HepG2 (cell line): ENCODE measurements around the gene SNX30. TPM values are rescaled to one million over a fixed set of nuclear protein-coding genes. Genes with fewer than 3 reads are reported as not detected.

ENCODE experiments used
- ATAC-seq: fragments of 200-7000 bp; cut with Tn5 transposase; 3 replicates; pipeline ENCODE4 v1.9.1; 2020; ENCODE audit warnings: mild to moderate bottlenecking, moderate library complexity
- BruUV-seq: library from RNA; stranded (reverse); fragments of 400-500 nt; replicated peaks from 2 replicates; lab custom pipeline; 2021; lab: Mats Ljungman, UMichigan
- CTCF ChIA-PET: fragments of 300-600 bp; formaldehyde crosslinking; extraction: SDS; loops from one replicate; lab custom pipeline; 2021; ENCODE audit warnings: low total read pairs, inconsistent platforms, low intra/inter-chr PET ratio; lab: Yijun Ruan, JAX
- POLR2A ChIA-PET: fragments of 350-600 bp; sonication (Branson Sonifier 250); formaldehyde crosslinking; loops from one replicate; lab custom pipeline; 2020; ENCODE audit warnings: antibody characterized with exemption, inconsistent platforms; lab: Yijun Ruan, JAX
- DNase-seq: peaks from one replicate; pipeline ENCODE4 v3.0.0-alpha.2; 2015; ENCODE audit warnings: low spot score
- FAIRE-seq: peaks from 3 replicates; lab custom pipeline; 2011; peaks lifted over from hg19 to GRCh38; lab: Jason Lieb, UNC
- H2AFZ ChIP-seq: one replicate; pipeline ENCODE4 v1.6.1; 2011; ENCODE audit warnings: low read length, inconsistent platforms
- H3K27ac ChIP-seq: fragments of 300-600 bp; 3 replicates; pipeline ENCODE4 v1.8.0; 2011; ENCODE audit warnings: mixed run types, mild to moderate bottlenecking, mixed read lengths, low read length, inconsistent platforms; ENCODE audit not compliant: insufficient read depth; ENCODE audit errors: extremely low read length
- H3K27me3 ChIP-seq, 2 experiments: fragments of 200-600 bp in 1 of 2; 2 replicates in 1 of 2; 3 replicates in 1 of 2; pipeline versions ENCODE4 v1.6.0 to v1.8.0; 2011; ENCODE audit warnings: low read length in 2 of 2, mild to moderate bottlenecking in 2 of 2, moderate library complexity in 2 of 2, inconsistent platforms in 1 of 2; ENCODE audit not compliant: insufficient read depth in 2 of 2, control insufficient read depth in 1 of 2
- H3K36me3 ChIP-seq, 2 experiments: fragments of 200-600 bp in 1 of 2; replicated peaks in 1 of 2; 2 replicates in 1 of 2; 3 replicates in 1 of 2; pipeline versions ENCODE4 v1.5.1 to v1.8.0; 2011; ENCODE audit warnings: low read length in 2 of 2, inconsistent platforms in 1 of 2; ENCODE audit not compliant: insufficient read depth in 2 of 2, control insufficient read depth in 1 of 2
- H3K4me1 ChIP-seq: 2 replicates; pipeline ENCODE4 v1.5.1; 2012; ENCODE audit warnings: low read length, inconsistent platforms; ENCODE audit not compliant: insufficient read depth
- H3K4me2 ChIP-seq: 2 replicates; pipeline ENCODE4 v1.6.0; 2011; ENCODE audit warnings: low read depth, low read length, inconsistent platforms
- H3K4me3 ChIP-seq, 3 experiments: fragments of 200-600 bp in 1 of 3; sonication (generic), shearing (Covaris generic) in 1 of 3; replicated peaks in 1 of 3; 2 replicates each; pipeline ENCODE4 v1.5.1; 2011 to 2016; ENCODE audit warnings: low read length in 3 of 3, inconsistent platforms in 2 of 3, low read depth in 2 of 3, mild to moderate bottlenecking in 2 of 3, control low read depth in 1 of 3, mixed read lengths in 1 of 3; ENCODE audit not compliant: insufficient read depth in 1 of 3
- H3K79me2 ChIP-seq: one replicate; pipeline ENCODE4 v1.6.1; 2011; ENCODE audit warnings: low read length, inconsistent platforms; ENCODE audit not compliant: insufficient read depth
- H3K9ac ChIP-seq: 2 replicates; pipeline ENCODE4 v1.6.0; 2011; ENCODE audit warnings: mild to moderate bottlenecking, low read depth, low read length, inconsistent platforms; ENCODE audit not compliant: insufficient read depth
- H3K9me3 ChIP-seq: 2 replicates; pipeline ENCODE4 v1.5.1; 2012; ENCODE audit warnings: mild to moderate bottlenecking, low read length
- H4K20me1 ChIP-seq: 2 replicates; pipeline ENCODE4 v1.6.0; 2011; ENCODE audit warnings: inconsistent platforms, mild to moderate bottlenecking, low read length, moderate library complexity; ENCODE audit not compliant: insufficient read depth
- FOSL2 ChIP-seq: sonication (generic); formaldehyde crosslinking; IDR thresholded peaks from 2 replicates; pipeline ENCODE4 v1.4.0; 2020; ENCODE audit warnings: missing genetic modification reagents
- HES4 ChIP-seq: sonication (generic); formaldehyde crosslinking; IDR thresholded peaks from 2 replicates; pipeline ENCODE4 v1.9.0; 2021; ENCODE audit warnings: mild to moderate bottlenecking, missing genetic modification reagents, borderline replicate concordance
- HMGXB3 ChIP-seq: sonication (generic); formaldehyde crosslinking; IDR thresholded peaks from 2 replicates; pipeline ENCODE4 v1.4.0; 2020; ENCODE audit warnings: missing genetic modification reagents, borderline replicate concordance
- MTERF4 ChIP-seq: sonication (generic); formaldehyde crosslinking; IDR thresholded peaks from 2 replicates; pipeline ENCODE4 v1.8.0; 2023; ENCODE audit warnings: mild to moderate bottlenecking, missing genetic modification reagents
- ZNF672 ChIP-seq: sonication (generic); formaldehyde crosslinking; IDR thresholded peaks from 2 replicates; pipeline ENCODE4 v1.8.1; 2022; ENCODE audit warnings: missing genetic modification reagents
- WGBS: methylation state at CpG from one replicate; pipeline ENCODE4 v1.1.6; 2017; ENCODE audit warnings: low lambda C conversion rate; 5-methylcytosine and 5-hydroxymethylcytosine counted together
- in situ Hi-C: cut with HindIII; loops from 2 replicates; pipeline ENCODE4 v1.10.0; 2017; ENCODE audit warnings: low pct_unique_long_range_greater_than_20kb; ENCODE audit not compliant: extremely low pct_ligation_motif_present
- intact Hi-C: fragments of 100-400 bp; cut with micrococcal nuclease; formaldehyde crosslinking; loops from one replicate; pipeline ENCODE4 v1.10.0; 2022; ENCODE audit not compliant: unreplicated experiment
- polyA plus RNA-seq, 8 experiments: library from polyadenylated mRNA; depleted of rRNA in 3 of 8; stranded (reverse) in 7 of 8; unstranded in 1 of 8; fragments of >200 nt; fragmentation: Illumina TruSeq in 4 of 8; extraction: Trizol in 4 of 8; gene quantifications; 2 replicates each; pipeline versions ENCODE4 v1.2.1 to v1.2.3, GENCODE V29; 2011 to 2016; ENCODE audit warnings: low read depth in 4 of 8, missing spikeins in 1 of 8, mixed read lengths in 1 of 8; ENCODE audit not compliant: insufficient read depth in 1 of 8
- total RNA-seq, 5 experiments: library from RNA; depleted of rRNA; stranded (reverse); fragments of >200 nt; fragmentation: Illumina TruSeq; extraction: Trizol; gene quantifications; 2 replicates each; pipeline ENCODE4 v1.2.3, GENCODE V29; 2016; ENCODE audit warnings: low read depth in 1 of 5
- TF ChIP-seq, protein P1 (sequence below): sonication (generic); formaldehyde crosslinking; IDR thresholded peaks from 2 replicates; pipeline ENCODE4 v1.5.0; 2020; ENCODE audit warnings: missing genetic modification reagents, mild to moderate bottlenecking, borderline replicate concordance
- TF ChIP-seq, protein P2 (sequence below): sonication (generic); formaldehyde crosslinking; IDR thresholded peaks from 2 replicates; pipeline ENCODE4 v1.5.0; 2020; ENCODE audit warnings: mild to moderate bottlenecking, missing genetic modification reagents, borderline replicate concordance

SNX30 gene
- total and polyA plus RNA-seq, 2 of the 13 experiments (the other 11 are each of a cell fraction or from before 2014, with no cell fraction given), result 4.4 to 12.4 TPM

DNA sequence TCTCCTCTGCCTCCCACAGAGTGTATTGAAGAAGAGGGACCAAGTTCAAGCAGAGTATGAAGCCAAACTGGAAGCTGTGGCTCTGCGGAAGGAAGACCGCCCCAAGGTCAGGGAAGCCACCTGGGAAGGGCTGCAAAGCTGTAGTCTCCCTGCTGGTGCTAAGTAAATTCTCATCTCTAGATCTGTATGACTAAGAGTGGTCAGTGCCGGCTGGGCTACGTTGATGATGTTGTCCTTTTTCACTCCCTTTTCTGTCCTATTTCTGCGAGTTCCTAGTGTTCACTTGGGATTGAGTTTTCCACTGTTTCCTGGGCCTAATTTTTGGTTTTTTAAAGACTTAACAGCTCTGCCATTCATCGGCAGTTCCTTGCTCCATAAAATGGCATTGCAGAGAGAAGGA is 100.3 kb downstream of the SNX30 start:
- H3K27ac ChIP-seq, result no peak overlapping the region
- FAIRE-seq, result no peak
- TF ChIP-seq, protein P1, sequence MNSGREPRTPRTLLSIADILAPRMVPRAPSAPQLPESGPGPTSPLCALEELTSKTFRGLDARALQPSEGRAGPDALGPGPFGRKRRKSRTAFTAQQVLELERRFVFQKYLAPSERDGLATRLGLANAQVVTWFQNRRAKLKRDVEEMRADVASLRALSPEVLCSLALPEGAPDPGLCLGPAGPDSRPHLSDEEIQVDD (CRISPR knock-in tag), result no peak
- TF ChIP-seq ZNF672 (CRISPR knock-in tag) (no peak), FOSL2 (no peak), HMGXB3 (CRISPR knock-in tag) (no peak), HES4 (CRISPR knock-in tag) (no peak), MTERF4 (CRISPR knock-in tag) (no peak)
- TF ChIP-seq, protein P2, sequence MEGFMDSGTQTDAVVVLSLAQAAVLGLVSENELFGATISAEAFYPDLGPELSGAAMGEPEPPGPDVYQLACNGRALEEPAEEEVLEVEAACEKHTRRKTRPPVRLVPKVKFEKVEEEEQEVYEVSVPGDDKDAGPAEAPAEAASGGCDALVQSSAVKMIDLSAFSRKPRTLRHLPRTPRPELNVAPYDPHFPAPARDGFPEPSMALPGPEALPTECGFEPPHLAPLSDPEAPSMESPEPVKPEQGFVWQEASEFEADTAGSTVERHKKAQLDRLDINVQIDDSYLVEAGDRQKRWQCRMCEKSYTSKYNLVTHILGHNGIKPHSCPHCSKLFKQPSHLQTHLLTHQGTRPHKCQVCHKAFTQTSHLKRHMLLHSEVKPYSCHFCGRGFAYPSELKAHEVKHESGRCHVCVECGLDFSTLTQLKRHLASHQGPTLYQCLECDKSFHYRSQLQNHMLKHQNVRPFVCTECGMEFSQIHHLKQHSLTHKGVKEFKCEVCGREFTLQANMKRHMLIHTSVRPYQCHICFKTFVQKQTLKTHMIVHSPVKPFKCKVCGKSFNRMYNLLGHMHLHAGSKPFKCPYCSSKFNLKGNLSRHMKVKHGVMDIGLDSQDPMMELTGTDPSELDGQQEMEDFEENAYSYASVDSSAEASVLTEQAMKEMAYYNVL (CRISPR knock-in tag), result no peak
- H3K9ac ChIP-seq, result no peak overlapping the region
- no peaks in the 10 kb centered on the region for H4K20me1 ChIP-seq
- peaks cover 3 to 15% of the 10 kb centered on the region in 2 experiments for H3K36me3 ChIP-seq
- no peak for DNase-seq
- no peaks in the 10 kb centered on the region for H3K4me1 ChIP-seq
- ATAC-seq, result no peak
- ChIA-PET POLR2A (no interaction called here), CTCF (no interaction called here)
- no TSS peak for BruUV-seq
- H2AFZ ChIP-seq, result no peak overlapping the region
- intact Hi-C loops (no loop called here), in situ Hi-C loops (no loop called here)
- no peaks in the 10 kb centered on the region for H3K9me3 ChIP-seq
- H3K4me3 ChIP-seq, result no peak overlapping the region
- WGBS, result 98% methylated on average over 6 of the region's 6 CpGs
- H3K4me2 ChIP-seq, result no peak overlapping the region
- H3K79me2 ChIP-seq, result no peaks in the 10 kb centered on the region
- H3K27me3 ChIP-seq, result no peaks in the 10 kb centered on the region
